ENCODE results near the gene LCN2.
A peak's percentile ranks its signal among the peaks of the same experiment; 100 is the strongest.
"Not testable (repeated sequence)": the region's sequence is repeated elsewhere in the genome, so short reads cannot be mapped to it uniquely, and the experiment has no call there.

LCN2 gene

GRCh38 chr9:128168731-128169308 lies 19.6 kb downstream of the LCN2 start:
- DNase-seq (ENCODE audit: low spot score): peak; percentile 31

GRCh38 chr9:128169492-128169891 lies 20.2 kb downstream of the LCN2 start:
- DNase-seq (ENCODE audit: low spot score): peak; percentile 38

GRCh38 chr9:128169925-128170324 lies 20.7 kb downstream of the LCN2 start:
- DNase-seq (ENCODE audit: low spot score): no peak

- DNase-seq (ENCODE audit: low spot score): no peak
Measured at GRCh38 chr9:128174062-128174461, 24.8 kb downstream of the LCN2 start.

- DNase-seq (ENCODE audit: low spot score): no peak
Measured at GRCh38 chr9:128175102-128175563, 25.9 kb downstream of the LCN2 start.

- no peak for DNase-seq (ENCODE audit: low spot score)
Measured at GRCh38 chr9:128175726-128176125, 26.5 kb downstream of the LCN2 start.

- no peak for DNase-seq (ENCODE audit: low spot score)
Measured at GRCh38 chr9:128178806-128179431, 29.7 kb downstream of the LCN2 start.

- DNase-seq (ENCODE audit: low spot score): no peak
Measured at GRCh38 chr9:128180001-128180400, 30.7 kb downstream of the LCN2 start.

GRCh38 chr9:128180447-128180846 lies 31.2 kb downstream of the LCN2 start:
- no peak for DNase-seq (ENCODE audit: low spot score)

GRCh38 chr9:128181480-128181879 lies 32.2 kb downstream of the LCN2 start:
- not testable (repeated sequence) for DNase-seq (ENCODE audit: low spot score)

GRCh38 chr9:128182893-128183588 lies 33.8 kb downstream of the LCN2 start:
- DNase-seq (ENCODE audit: low spot score): no peak

- no peak for DNase-seq (ENCODE audit: low spot score)
Measured at GRCh38 chr9:128185979-128186965, 37.0 kb downstream of the LCN2 start.

- no peak for DNase-seq (ENCODE audit: low spot score)
Measured at GRCh38 chr9:128187361-128187760, 38.1 kb downstream of the LCN2 start.

- no peak for DNase-seq (ENCODE audit: low spot score)
Measured at GRCh38 chr9:128188209-128188608, 39.0 kb downstream of the LCN2 start.

GRCh38 chr9:128190013-128190412 lies 40.8 kb downstream of the LCN2 start:
- no peak for DNase-seq (ENCODE audit: low spot score)

- DNase-seq (ENCODE audit: low spot score): no peak
Measured at GRCh38 chr9:128190516-128191405, 41.5 kb downstream of the LCN2 start.

GRCh38 chr9:128191406-128192046 lies 42.3 kb downstream of the LCN2 start, which contains the start of gene CIZ1:
TSS of gene CIZ1 (minus strand) at chr9:128191572. CDS start at chr9:128190857, 715 bp downstream.
- peak; percentile 88 for DNase-seq (ENCODE audit: low spot score)

- DNase-seq (ENCODE audit: low spot score): peak; percentile 85
Measured at GRCh38 chr9:128192601-128193371, 43.5 kb downstream of the LCN2 start.

- DNase-seq (ENCODE audit: low spot score): no peak
Measured at GRCh38 chr9:128193469-128194096, 44.3 kb downstream of the LCN2 start.

Data from left forelimb (tissue), 1 donor.